ENCODE results near the gene GRIP2.

- TF ChIP-seq CTCF (IDR thresholded peaks at IDR 0.05; ENCODE audit: poor library complexity) (no peak), EZH2phosphoT487 (IDR thresholded peaks at IDR 0.05; ENCODE audit: low read depth, severe bottlenecking, unreplicated experiment) (no peak)
These were observed 25.9 kb upstream of the GRIP2 start for GRCh38 chr3:14565868-14566588.

Measured in hepatocyte (in vitro differentiated cells).